Cerebellar cortex (tissue), 1 donor: ENCODE results near the gene EXOSC3.

Experiments used
- DNase-seq: peaks from one replicate; pipeline ENCODE4 v3.0.0-alpha.2; 2015; ENCODE audit warnings: low spot score

Gene EXOSC3

GRCh38 chr9:37732086-37732741 is 52.6 kb downstream of the EXOSC3 start:
- peak; percentile 60 for DNase-seq

- no peak for DNase-seq
Measured at GRCh38 chr9:37730839-37731238, 54.0 kb downstream of the EXOSC3 start.

- no peak for DNase-seq
Measured at GRCh38 chr9:37730256-37730655, 54.6 kb downstream of the EXOSC3 start.
